Stimulated activated CD8-positive, alpha-beta memory T cell treated with anti-CD3 and anti-CD28 coated beads, Interleukin-7, amount 100 ng/mL, for 48 hours (primary cell): ENCODE results near the gene PHRF1.
"Not testable (repeated sequence)": the region's sequence is repeated elsewhere in the genome, so short reads cannot be mapped to it uniquely, and the experiment has no call there.

ENCODE experiments used
- DNase-seq, 2 donors: peaks; one replicate each; pipeline ENCODE4 v3.0.0-alpha.2; 2020; ENCODE audit warnings: low read depth in 1 of 2; ENCODE audit errors: extremely low read depth in 1 of 2

PHRF1 gene

GRCh38 chr11:626475-627307 is 50.4 kb downstream of the PHRF1 start, which contains the start of gene SCT:
SCT (minus strand) TSS chr11:627181; CDS start chr11:627143, 38 bp downstream.
- DNase-seq = no peak

- DNase-seq = no peak
These were observed 51.0 kb downstream of the PHRF1 start for GRCh38 chr11:627308-627576.

GRCh38 chr11:628056-628455 is 51.8 kb downstream of the PHRF1 start:
- DNase-seq = no peak

DNA sequence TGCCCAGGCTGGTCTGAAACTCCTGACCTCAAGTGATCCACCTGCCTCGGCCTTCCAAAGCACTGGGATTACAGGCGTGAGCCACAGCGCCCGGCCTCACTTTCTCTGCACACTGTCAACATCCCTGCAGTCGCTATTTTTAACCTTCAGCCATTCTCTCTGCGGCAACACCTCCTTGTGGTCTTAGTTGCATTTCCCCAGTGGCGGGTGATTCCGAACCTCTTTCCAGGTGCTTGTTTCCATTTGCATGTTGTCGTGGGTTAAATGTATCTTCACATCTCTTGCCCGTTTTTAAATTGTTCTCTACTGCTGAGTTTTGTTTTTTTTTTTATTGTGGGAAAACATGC is 52.9 kb downstream of the PHRF1 start:
- DNase-seq = no peak

- no peak for DNase-seq
These were observed 54.6 kb downstream of the PHRF1 start for GRCh38 chr11:630871-631270.

- DNase-seq = no peak
These were observed 59.8 kb downstream of the PHRF1 start for GRCh38 chr11:635945-636510.

GRCh38 chr11:636511-637332 is 60.5 kb downstream of the PHRF1 start, which contains the start of gene DRD4:
DRD4 (plus strand) TSS chr11:637269; CDS start chr11:637305, 36 bp downstream.
- no peak for DNase-seq

GRCh38 chr11:637333-637592 is 61.0 kb downstream of the PHRF1 start:
- no peak for DNase-seq

DNA sequence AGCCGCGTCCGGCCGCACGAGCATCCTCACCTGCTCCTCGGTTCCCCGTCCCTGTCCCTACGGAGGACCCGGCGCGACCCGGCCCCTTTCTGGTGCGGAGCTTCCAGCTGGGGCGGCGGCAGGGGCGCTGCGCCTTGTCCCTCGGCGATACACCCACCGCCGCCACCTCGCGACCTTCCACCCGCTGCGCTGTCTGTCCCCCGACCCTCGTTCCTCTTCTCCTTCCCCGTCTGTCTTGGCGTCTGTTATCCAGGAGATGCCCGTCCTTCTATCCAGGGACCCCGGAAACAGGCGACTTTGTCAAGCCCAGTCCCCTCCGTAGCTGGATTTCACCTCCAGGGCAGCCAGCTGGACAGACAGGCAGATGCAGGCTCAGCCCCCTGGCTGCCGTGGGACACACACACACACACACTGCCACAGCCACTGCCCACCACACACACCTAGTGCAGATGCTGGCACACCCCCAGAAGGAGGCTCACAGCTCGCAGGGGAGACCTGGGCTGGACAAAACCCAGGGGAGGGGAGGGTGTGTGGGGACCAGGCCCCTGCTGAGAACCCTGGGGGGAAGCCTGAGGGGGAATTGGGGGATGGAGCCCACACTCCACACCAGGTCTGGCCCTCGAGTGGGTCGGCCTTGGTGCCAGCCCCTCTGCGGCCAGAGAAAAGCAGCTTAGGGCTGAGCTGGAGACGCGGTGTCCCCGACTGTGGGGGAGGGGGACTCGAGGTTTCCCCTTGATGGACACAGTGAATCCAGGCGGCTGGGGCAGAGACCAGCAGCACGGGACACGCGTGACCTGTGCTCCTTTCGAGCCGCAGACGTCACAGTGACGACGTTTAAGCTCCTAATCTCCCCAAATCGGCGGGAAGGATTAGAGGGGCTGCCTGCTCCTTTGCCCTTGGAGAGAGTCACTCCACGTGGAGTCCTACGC is 61.6 kb downstream of the PHRF1 start:
- DNase-seq = no peak

DNA sequence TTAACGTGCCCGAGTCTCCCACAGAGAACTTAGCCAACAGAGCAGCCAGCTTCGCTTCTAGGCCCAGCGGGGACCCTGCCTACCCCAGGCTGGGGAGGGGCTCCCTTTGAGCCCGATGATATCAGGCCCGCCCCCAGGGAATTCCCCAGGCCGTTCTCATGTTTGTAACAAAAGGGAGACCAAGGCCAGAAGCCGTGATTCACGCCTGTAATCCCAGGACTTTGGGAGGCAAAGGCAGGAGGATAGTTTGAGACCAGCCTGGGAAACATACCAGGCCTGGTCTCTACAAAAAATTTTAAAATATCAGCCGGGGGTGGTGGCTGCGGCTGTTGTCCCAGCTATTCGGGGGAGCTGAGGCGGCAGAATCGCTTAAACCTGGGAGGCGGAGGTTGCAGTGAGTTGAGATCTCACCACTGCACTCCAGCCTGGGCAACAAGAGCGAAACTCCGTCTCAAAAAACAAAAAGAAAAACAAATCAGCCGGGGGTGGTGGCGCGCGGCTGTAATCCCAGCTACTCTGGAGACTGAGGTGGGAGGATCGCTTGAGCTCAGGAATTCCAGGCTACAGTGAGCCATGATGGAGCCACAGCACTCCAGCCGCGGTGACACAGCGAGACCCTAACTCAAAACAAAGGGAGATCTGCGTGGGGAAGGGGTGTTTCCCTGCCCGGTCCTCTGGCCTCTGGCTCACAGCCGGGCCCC is 62.5 kb downstream of the PHRF1 start:
- no peak for DNase-seq

GRCh38 chr11:639332-639955 is 63.2 kb downstream of the PHRF1 start:
- no peak for DNase-seq

DNA sequence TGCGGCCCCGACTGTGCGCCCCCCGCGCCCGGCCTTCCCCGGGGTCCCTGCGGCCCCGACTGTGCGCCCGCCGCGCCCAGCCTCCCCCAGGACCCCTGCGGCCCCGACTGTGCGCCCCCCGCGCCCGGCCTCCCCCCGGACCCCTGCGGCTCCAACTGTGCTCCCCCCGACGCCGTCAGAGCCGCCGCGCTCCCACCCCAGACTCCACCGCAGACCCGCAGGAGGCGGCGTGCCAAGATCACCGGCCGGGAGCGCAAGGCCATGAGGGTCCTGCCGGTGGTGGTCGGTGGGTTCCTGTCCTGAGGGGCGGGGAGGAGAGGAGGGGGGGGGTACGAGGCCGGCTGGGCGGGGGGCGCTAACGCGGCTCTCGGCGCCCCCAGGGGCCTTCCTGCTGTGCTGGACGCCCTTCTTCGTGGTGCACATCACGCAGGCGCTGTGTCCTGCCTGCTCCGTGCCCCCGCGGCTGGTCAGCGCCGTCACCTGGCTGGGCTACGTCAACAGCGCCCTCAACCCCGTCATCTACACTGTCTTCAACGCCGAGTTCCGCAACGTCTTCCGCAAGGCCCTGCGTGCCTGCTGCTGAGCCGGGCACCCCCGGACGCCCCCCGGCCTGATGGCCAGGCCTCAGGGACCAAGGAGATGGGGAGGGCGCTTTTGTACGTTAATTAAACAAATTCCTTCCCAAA is 63.9 kb downstream of the PHRF1 start:
- DNase-seq = no peak

GRCh38 chr11:641806-642370 is 65.6 kb downstream of the PHRF1 start:
- DNase-seq = no peak

DNA sequence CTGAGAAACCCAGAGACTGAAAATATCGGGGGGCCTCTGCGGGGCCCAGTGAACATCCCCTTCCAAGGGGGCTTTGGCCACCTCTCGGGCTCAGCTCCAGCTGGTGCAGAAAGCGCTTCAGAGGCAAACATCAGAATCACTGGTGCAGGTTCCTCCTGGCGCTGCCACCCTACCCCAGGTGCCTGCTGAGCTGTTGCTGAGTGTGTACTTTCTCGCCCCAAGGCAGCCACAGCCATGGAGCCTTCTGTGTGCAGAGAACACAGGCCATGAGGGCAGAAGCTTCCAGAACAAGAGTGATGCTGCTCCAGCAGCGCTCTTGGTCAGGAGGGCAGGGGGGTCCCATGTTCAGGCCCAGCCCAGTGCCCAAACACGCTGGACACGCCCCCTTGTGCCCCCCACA is 67.1 kb downstream of the PHRF1 start:
- DNase-seq = no peak

DNA sequence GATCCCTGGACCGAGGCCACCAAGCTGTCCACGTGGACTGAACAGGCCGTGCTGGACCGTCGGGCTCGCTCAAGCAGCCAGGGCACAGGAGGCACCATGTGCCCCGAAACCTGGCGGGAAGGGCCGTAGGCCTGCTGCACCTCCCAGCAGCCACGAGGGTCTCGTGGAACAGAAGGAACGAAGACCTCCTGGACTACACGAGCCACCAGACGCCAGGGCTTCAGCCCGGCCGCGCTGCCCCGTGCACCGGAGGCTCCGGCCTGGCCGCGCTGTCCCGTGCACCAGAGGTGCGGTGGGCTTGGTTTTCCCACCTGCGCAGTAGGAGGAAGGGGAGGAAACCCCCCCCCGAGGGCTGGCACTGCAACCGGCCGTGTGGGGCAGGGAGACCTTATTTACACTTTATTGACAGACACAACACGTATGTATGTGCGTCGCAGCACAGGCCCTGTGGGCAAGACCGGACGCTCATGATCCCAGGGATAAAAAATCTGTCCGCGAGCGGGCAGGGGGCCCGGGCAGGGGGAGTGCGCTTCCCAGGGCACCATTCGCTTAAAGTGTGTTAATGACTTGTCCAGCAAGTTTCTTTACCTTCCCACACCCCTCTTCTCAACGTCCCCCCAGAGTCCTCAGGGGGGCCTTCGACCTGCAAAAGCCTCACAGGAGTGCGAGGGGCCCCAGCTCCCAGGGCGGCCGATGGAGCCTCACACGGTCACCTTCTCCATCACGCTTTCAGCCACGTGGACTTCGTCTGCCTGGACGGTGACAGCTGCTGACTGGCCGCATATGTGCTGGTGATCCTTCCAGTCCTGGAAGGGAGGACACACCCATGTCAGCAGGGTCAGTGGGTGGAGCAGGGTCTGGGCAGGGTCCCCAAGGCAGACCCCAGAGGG is 67.8 kb downstream of the PHRF1 start:
- no peak for DNase-seq

DNA sequence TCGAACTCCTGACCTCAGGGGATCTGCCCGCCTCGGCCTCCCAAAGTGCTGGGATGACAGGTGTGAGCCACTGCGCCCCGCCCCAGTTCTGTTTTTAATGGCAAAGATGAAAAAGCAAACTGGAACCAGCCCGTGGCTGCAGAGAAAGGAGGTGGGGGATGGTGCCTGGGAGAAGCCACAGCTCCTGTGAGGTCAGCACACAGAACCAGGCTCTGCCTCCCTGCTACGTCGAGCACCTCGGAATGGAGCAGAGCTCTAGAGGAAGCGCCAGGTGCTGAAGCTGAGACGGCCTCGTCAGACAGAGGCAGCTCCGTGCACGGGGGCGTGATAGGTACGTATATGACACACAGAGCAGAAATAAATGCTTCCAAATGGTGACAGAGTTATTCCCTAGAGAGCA is 69.3 kb downstream of the PHRF1 start:
- DNase-seq = no peak

- no peak for DNase-seq
These were observed 69.9 kb downstream of the PHRF1 start for GRCh38 chr11:646214-646613.

DNA sequence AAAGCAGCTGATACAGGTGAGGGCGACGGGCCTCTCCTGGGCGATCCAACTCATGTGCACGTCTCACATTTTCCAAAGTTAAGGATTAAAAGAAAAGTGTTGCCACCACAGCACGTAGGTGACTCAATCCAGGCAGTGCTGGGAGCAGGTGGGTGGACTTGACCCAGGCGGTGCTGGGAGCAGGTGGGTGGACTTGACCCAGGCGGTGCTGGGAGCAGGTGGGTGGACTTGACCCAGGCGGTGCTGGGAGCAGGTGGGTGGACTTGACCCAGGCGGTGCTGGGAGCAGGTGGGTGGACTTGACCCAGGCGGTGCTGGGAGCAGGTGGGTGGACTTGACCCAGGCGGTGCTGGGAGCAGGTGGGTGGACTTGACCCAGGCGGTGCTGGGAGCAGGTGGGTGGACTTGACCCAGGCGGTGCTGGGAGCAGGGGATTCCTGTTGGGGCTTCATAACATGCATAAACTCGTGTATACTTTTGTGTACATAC is 71.4 kb downstream of the PHRF1 start:
- DNase-seq = not testable (repeated sequence)
